HEK293 (cell line): ENCODE data around the gene PADI3.

Experiments
- BCL11A ChIP-seq: fragments of 450-650 bp; formaldehyde crosslinking; IDR thresholded peaks from 2 replicates; pipeline ENCODE4 v1.5.1; 2016; ENCODE audit warnings: low read depth, missing biosample characterization, missing genetic modification characterization
- INSM2 ChIP-seq: fragments of 450-650 bp; formaldehyde crosslinking; IDR thresholded peaks from 2 replicates; pipeline ENCODE4 v1.5.1; 2016; ENCODE audit warnings: missing biosample characterization, missing genetic modification characterization
- OSR2 ChIP-seq: fragments of 450-650 bp; formaldehyde crosslinking; IDR thresholded peaks from 2 replicates; pipeline ENCODE4 v1.5.1; 2016; ENCODE audit warnings: missing biosample characterization, missing genetic modification characterization
- REST ChIP-seq: fragments of 450-650 bp; formaldehyde crosslinking; IDR thresholded peaks from 2 replicates; pipeline ENCODE4 v1.5.1; 2016; ENCODE audit warnings: missing biosample characterization, missing genetic modification characterization
- ZFP69B ChIP-seq: fragments of 450-650 bp; formaldehyde crosslinking; IDR thresholded peaks from 2 replicates; pipeline ENCODE4 v1.5.1; 2016; ENCODE audit warnings: missing biosample characterization, missing genetic modification characterization
- ZNF148 ChIP-seq: fragments of 450-650 bp; formaldehyde crosslinking; IDR thresholded peaks from 2 replicates; pipeline ENCODE4 v1.5.0; 2017; ENCODE audit warnings: missing biosample characterization, missing genetic modification characterization, borderline replicate concordance
- ZNF175 ChIP-seq: fragments of 450-650 bp; formaldehyde crosslinking; IDR thresholded peaks from 2 replicates; pipeline ENCODE4 v1.5.1; 2016; ENCODE audit warnings: missing biosample characterization, missing genetic modification characterization
- ZNF211 ChIP-seq: fragments of 450-650 bp; formaldehyde crosslinking; IDR thresholded peaks from 2 replicates; pipeline ENCODE4 v1.5.1; 2016; ENCODE audit warnings: low read depth, missing biosample characterization, missing genetic modification characterization
- ZNF324 ChIP-seq: fragments of 450-650 bp; formaldehyde crosslinking; IDR thresholded peaks from 2 replicates; pipeline ENCODE4 v1.5.1; 2016; ENCODE audit warnings: missing biosample characterization, missing genetic modification characterization
- ZNF423 ChIP-seq: fragments of 450-650 bp; formaldehyde crosslinking; IDR thresholded peaks from 2 replicates; pipeline ENCODE4 v1.5.1; 2016; ENCODE audit warnings: missing biosample characterization, missing genetic modification characterization
- ZNF501 ChIP-seq: fragments of 450-650 bp; formaldehyde crosslinking; IDR thresholded peaks from 2 replicates; pipeline ENCODE4 v1.5.1; 2016; ENCODE audit warnings: missing biosample characterization, missing genetic modification characterization
- ZNF510 ChIP-seq: fragments of 450-650 bp; formaldehyde crosslinking; IDR thresholded peaks from 2 replicates; pipeline ENCODE4 v1.5.1; 2018; ENCODE audit warnings: mild to moderate bottlenecking, missing genetic modification characterization, missing biosample characterization; ENCODE audit not compliant: insufficient replicate concordance
- ZNF548 ChIP-seq: fragments of 450-650 bp; formaldehyde crosslinking; IDR thresholded peaks from 2 replicates; pipeline ENCODE4 v1.5.1; 2016; ENCODE audit warnings: missing biosample characterization, missing genetic modification characterization
- ZNF580 ChIP-seq: fragments of 450-650 bp; formaldehyde crosslinking; IDR thresholded peaks from 2 replicates; pipeline ENCODE4 v1.5.1; 2016; ENCODE audit warnings: missing biosample characterization, missing genetic modification characterization
- ZNF660 ChIP-seq: fragments of 450-650 bp; IDR thresholded peaks from 2 replicates; pipeline ENCODE4 v1.5.1; 2018; ENCODE audit warnings: missing biosample characterization, mild to moderate bottlenecking, missing genetic modification characterization
- ZNF692 ChIP-seq: fragments of 450-650 bp; formaldehyde crosslinking; IDR thresholded peaks from 2 replicates; pipeline ENCODE4 v1.5.1; 2016; ENCODE audit warnings: missing biosample characterization, missing genetic modification characterization
- ZNF76 ChIP-seq: fragments of 450-650 bp; formaldehyde crosslinking; IDR thresholded peaks from 2 replicates; pipeline ENCODE4; 2016; ENCODE audit warnings: low read depth, missing biosample characterization, missing genetic modification characterization, borderline replicate concordance
- TF ChIP-seq, protein P1 (sequence below): fragments of 450-650 bp; formaldehyde crosslinking; IDR thresholded peaks from 2 replicates; pipeline ENCODE4 v1.5.1; 2016; ENCODE audit warnings: missing biosample characterization, missing genetic modification characterization
- TF ChIP-seq, protein P2 (sequence below): fragments of 450-650 bp; formaldehyde crosslinking; IDR thresholded peaks from 2 replicates; pipeline ENCODE4 v1.5.1; 2016; ENCODE audit warnings: missing biosample characterization, missing genetic modification characterization

The PADI3 gene

DNA sequence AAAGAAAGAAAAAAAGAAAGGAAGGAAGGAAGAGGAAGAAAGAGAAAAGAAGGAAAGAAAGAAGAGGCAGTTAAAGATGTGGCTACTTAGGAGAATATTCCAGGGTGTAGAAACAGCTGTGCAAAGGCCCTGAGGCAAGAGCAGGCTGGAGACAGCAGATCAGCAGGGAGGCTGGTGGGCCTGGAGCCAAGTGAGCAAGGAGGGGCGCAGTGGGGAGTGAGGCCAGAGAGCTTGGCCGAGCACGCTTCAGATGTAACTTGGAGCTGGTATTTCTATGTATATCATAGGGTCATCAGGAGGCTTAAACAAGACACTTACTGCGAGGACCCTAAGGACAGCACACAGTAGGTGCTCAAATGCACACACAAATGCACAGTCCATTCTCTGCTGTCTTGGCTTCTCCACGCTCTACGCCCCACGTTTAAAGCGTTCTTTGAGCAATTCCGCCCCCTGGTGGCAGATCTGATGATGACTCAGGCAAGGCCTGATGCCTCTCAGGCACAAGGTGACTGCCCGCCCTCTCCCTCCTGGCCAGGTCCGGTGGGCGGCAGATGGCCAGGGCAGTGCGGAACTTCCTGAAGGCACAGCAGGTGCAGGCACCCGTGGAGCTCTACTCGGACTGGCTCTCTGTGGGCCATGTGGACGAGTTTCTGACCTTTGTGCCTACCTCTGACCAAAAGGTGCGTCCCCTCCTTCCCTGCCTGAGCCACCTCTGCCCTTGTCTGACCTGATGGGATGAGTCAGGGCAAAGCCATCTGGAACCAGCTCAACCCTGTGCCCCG lies 11.9 kb upstream of the PADI3 start (continued):
- TF ChIP-seq ZNF423 (tag by site-specific recombination) (peak; percentile 62), ZNF211 (tag by site-specific recombination) (no peak), OSR2 (0 out of 2 replicates have a peak, but pooled peaks have one; percentile 6), ZNF548 (tag by site-specific recombination) (no peak), ZNF692 (no peak), ZNF501 (peak; percentile 90), ZNF660 (tag by site-specific recombination) (peak; percentile 76; the same call in 1 of the 2 replicates), ZNF175 (tag by site-specific recombination) (no peak), ZNF324 (tag by site-specific recombination) (peak; percentile 62), BCL11A (0 out of 2 replicates have a peak, but pooled peaks have one; percentile 65), ZNF580 (tag by site-specific recombination) (peak; percentile 97), ZFP69B (tag by site-specific recombination) (peak; percentile 68; the same call in 1 of the 2 replicates), ZNF76 (peak; percentile 39), INSM2 (tag by site-specific recombination) (0 out of 2 replicates have a peak, but pooled peaks have one; percentile 45), REST (tag by site-specific recombination) (no peak), ZNF148 (tag by site-specific recombination) (no peak), ZNF510 (tag by site-specific recombination) (no peak)
- TF ChIP-seq, protein P1, sequence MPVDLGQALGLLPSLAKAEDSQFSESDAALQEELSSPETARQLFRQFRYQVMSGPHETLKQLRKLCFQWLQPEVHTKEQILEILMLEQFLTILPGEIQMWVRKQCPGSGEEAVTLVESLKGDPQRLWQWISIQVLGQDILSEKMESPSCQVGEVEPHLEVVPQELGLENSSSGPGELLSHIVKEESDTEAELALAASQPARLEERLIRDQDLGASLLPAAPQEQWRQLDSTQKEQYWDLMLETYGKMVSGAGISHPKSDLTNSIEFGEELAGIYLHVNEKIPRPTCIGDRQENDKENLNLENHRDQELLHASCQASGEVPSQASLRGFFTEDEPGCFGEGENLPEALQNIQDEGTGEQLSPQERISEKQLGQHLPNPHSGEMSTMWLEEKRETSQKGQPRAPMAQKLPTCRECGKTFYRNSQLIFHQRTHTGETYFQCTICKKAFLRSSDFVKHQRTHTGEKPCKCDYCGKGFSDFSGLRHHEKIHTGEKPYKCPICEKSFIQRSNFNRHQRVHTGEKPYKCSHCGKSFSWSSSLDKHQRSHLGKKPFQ, result 0 out of 2 replicates have a peak, but pooled peaks have one; percentile 32
- TF ChIP-seq, protein P2, sequence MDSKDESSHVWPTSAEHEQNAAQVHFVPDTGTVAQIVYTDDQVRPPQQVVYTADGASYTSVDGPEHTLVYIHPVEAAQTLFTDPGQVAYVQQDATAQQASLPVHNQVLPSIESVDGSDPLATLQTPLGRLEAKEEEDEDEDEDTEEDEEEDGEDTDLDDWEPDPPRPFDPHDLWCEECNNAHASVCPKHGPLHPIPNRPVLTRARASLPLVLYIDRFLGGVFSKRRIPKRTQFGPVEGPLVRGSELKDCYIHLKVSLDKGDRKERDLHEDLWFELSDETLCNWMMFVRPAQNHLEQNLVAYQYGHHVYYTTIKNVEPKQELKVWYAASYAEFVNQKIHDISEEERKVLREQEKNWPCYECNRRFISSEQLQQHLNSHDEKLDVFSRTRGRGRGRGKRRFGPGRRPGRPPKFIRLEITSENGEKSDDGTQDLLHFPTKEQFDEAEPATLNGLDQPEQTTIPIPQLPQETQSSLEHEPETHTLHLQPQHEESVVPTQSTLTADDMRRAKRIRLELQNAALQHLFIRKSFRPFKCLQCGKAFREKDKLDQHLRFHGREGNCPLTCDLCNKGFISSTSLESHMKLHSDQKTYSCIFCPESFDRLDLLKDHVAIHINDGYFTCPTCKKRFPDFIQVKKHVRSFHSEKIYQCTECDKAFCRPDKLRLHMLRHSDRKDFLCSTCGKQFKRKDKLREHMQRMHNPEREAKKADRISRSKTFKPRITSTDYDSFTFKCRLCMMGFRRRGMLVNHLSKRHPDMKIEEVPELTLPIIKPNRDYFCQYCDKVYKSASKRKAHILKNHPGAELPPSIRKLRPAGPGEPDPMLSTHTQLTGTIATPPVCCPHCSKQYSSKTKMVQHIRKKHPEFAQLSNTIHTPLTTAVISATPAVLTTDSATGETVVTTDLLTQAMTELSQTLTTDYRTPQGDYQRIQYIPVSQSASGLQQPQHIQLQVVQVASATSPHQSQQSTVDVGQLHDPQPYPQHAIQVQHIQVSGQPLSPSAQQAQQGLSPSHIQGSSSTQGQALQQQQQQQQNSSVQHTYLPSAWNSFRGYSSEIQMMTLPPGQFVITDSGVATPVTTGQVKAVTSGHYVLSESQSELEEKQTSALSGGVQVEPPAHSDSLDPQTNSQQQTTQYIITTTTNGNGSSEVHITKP (tag by site-specific recombination), result peak; percentile 19; the same call in 1 of the 2 replicates
